GM18873 (cell line): ENCODE results near the gene DEPDC1B.
"Not testable (repeated sequence)": the region's sequence is repeated elsewhere in the genome, so short reads cannot be mapped to it uniquely, and the experiment has no call there.

Source experiments
- ATAC-seq: cut with Tn5 transposase; IDR thresholded peaks from one replicate; pipeline ENCODE4 v1.9.1; 2021; ENCODE audit warnings: mild to moderate bottlenecking, moderate library complexity, moderate number of reproducible peaks; ENCODE audit not compliant: unreplicated experiment, low FRiP score

DEPDC1B gene

DNA sequence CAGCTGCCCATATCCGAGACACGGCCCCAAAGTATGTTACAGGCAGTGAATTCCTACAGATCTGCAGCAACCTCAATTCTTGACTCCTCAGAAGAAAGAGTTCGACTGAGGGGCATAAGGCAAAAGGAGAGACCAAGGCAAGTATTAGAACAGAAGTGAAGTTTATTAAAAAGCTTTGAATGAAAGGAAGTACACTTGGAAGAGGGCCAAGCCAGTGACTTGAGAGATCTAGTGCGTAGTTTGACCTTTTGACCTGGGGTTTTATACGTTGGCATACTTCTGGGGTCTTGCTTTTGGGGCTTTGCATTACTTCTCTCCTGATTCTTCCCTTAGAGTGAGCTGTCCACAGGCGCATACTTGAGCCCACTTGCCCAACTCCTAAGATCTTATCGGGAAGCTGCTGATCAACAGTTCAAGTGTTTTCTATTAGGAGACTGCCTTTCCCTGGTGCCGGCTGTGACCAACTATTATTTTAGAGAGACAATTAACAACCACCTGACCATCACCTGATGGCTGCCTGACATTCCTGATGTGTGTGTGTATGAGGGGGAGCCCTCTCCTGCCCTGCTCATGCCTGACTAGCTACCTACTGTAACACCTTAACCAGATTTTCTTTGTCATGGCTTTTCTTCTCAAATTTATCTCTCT lies 1.5 kb upstream of the DEPDC1B start:
- no peak for ATAC-seq

DNA sequence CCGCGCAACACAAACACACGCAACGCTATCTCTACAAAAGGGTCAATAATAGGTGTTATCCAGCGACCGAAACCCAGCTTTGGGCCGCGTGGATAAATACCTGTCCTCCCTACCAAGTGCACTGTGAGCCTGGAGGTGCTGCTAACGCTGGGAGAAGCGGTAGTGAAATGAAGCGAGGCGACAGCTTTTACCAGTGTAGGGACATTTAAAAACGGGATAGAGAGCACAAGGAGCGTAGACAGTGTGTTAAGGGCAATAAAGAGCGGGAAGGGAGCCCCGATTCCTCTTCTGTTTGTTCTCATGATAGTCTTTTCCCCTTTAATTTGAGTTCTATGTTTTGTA lies 421 bp upstream of the DEPDC1B start:
- ATAC-seq, result peak; percentile 18

DNA sequence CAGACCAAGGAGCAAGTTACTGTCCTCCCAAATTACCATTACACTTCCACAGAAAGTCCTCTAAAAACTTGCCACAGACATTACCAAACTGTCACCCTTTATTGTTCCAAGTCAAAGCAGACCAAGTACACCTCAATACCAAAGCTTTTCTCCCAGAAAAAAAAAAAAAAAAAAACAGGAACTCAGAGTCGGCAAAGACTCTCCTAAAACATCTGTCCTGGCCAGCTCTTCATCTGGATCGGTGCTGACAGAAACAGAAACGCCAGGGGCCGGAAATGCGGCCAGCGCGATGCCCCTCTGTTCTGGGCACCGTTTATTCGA lies 718 bp downstream of the DEPDC1B start:
- ATAC-seq, result no peak

DNA sequence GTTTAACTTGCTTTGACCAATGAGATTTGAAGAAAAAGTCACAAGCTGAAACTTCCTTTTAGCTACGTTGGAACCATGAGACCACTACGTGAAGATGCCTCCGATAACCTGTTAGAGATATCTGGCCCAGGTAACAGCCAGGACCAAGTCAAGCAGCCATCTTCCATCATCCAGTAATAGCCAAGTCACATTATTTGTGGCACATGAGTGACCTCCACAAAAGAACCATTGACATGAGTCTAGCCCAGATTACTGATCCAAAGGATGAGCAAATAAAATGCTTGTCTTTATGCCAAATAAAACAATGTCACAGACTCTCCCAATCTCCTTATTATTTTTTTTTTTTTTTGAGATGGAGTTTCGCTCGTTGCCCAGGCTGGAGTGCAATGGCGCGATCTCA lies 1.6 kb downstream of the DEPDC1B start:
- ATAC-seq, result no peak

DNA sequence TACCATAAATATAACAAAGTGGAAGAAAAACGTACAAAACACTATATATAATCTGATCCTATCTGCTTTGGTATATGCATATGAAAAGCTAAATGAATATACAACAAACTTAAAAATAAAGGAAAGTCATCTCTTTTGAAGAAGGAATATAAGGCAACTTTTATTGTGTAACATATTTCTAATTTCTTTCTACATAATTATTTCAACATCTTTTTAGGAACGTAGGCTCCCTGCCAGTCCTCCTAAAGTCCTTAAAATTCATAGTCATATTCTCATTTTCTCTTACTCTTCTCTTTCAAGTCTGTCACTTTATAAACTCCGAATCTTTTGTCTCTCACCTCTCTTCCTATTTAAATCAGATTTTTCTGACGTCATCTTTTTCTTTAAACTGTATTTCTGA lies 9.6 kb downstream of the DEPDC1B start:
- no peak for ATAC-seq

DNA sequence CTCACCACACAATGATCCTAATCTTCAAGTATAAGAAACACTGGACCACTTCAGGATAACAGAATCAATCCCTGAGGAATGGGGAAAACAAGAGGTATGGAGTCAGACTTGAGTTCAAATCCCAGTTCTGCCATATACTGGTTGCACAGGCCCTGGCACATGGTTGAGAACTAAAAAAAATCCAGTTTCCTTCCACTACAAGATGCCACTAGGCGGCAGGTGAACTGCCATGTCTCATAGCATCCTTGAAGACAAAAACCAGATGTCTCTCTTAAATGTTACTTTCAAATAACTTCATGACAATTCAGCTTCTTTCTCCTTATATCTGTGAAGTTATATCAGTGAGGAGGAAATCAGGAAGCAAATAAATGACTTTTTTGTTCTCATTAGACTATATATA lies 11.0 kb downstream of the DEPDC1B start:
- no peak for ATAC-seq

DNA sequence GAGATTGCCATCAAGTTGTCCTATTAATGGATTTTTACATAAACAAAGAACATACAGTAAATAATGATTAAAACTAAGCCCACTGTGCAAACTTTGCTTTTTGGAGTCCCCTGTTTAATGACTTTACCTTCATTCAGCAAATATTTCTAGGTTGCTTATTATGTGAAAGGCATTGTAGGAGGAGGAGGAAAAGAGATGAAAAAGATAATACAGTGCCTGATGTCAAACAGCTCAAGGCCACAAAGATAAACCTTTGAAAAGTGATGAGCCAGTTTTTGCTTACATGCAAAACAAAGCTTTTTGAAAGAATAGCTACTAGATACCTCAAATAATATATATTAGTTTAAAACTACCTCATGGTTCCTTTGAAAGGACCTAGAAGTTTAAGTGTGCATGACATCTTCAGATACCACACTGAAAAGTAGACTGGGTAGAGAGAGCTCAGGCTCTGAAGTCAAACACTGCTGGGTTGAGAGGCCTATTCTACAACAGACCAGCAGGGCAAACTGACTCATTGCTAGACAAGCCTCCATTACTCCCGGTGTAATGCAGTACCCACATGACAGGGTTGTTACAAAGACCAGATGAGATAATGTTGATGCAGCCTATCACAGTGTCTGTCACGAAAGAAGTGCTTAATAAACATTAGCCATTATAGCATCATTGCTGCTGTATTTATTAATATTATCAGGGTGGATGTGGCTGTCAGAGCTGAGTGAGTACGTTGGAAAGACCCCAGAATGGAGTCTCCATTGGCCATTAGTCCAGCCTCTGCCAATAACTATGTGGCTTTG lies 11.8 kb downstream of the DEPDC1B start:
- peak; percentile 96 for ATAC-seq

DNA sequence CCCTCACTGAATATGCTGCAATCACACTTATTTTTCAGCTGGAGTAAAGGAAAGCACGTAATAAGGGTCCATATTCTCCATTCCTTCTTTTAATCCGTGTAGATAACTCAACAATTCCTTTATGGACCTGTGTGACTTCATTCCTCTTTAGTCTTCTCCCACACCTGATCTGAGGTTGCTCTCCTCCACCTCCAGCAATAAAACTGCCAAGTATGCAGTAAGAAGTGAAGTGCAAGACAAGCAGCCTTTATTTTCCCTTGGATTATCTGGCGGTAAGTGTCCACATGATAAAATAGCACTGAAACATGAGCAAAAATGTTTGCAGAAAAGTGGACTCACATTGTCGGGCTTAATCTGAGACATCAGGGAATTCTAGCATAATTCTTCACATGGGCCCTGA lies 13.8 kb downstream of the DEPDC1B start:
- ATAC-seq, result no peak

DNA sequence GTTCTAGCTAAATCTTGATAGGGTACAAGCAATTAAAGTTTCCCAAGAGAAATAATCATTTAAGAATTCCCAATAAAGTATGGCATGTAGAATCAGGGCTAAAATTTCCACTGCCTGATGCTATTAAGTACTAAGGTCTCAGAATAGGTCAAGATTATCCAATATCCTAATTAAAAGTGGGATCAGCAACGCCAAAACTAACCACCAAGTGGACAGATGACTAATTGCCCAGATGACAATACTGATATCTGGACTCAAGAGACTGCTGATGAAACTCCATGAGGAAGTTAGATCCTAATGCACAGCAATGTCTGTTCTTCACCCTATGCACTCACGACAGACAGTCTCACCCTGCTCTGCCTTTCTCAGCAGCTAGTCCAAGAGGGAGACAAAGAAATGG lies 14.3 kb downstream of the DEPDC1B start:
- no peak for ATAC-seq

DNA sequence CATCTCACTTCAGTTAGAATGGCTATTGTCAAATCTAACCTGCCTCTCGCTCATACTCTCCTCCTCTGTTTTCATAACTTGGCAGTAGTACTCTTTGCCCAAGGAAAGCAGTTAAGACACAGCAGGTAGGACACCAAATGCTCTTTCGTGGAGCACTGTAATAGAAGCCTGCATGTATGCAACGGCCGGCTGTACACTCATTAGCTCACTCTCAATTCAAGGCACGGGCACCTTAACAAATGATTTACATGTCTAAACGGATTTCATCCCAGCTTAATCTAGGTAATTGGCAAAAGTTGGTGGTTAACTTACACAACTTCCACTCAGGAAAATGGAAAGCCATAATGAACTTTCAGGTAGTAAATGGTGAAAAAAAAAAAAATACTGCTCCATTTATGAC lies 14.9 kb downstream of the DEPDC1B start:
- no peak for ATAC-seq

DNA sequence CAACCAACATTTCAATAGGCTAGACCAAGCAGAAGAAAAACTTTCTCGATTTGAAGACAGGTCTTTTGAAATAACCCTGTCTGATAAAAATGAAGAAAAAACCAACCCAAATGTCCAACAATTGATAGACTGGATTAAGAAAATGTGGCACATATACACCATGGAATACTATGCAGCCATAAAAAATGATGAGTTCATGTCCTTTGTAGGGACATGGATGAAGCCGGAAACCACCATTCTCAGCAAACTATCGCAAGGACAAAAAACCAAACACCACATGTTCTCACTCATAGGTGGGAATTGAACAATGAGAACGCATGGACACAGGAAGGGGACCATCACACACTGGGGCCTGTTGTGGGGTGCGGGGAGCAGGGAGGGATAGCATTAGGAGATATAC lies 18.0 kb downstream of the DEPDC1B start:
- ATAC-seq, result not testable (repeated sequence)

DNA sequence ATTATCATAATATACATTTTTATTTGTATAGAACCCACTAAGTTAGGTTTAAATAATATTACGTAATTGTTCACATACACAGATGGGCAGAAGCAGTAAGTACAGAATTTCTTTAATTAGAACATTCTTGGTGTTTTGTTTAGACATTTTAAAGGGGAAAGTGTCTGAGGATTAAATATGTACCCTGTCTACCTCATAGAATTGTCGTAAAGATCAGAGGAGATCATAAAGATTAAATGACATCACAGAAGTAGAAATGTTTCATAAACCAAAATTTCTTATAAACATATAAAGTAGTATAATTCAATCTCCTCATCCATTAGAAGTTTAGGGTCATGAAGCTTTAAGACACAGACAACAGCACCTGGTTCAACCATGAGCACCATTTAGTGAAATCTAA lies 20.1 kb downstream of the DEPDC1B start:
- ATAC-seq, result no peak

DNA sequence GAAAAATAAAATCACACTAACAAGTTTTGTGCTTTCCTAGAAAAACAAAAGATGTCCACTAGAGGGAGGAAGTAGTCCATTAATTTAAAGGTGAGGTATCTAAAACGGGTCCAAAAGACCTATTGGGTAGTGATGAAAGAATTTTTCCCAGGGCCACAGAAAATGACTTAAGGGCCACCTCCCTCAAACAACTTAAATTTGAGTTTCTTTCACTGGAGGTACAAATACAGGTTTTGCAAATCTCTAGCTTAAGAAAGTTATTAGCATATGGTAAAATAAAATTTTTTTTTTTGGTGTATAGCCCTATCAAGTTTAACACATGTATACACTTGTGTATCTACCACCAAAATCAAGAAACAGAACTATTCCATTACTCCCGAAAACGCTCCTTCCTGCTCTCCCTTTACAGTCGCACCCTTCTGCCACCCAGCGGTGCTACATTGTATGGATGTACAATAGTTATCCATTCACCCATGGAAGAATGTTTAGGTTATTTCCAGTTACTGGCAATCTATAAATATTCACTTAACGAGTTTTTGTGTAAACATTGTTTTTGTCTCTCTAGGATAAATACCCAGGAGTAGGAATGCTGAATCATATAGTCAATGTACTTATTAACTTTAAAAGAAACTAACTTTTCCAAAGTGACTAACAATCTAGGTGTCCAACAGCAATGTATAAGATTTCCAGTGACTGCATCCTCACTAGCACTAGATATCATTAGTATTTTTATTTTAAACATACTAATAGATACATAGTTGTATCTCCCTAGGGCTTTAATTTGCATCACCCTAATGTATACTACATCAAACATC lies 21.9 kb downstream of the DEPDC1B start:
- ATAC-seq, result no peak

DNA sequence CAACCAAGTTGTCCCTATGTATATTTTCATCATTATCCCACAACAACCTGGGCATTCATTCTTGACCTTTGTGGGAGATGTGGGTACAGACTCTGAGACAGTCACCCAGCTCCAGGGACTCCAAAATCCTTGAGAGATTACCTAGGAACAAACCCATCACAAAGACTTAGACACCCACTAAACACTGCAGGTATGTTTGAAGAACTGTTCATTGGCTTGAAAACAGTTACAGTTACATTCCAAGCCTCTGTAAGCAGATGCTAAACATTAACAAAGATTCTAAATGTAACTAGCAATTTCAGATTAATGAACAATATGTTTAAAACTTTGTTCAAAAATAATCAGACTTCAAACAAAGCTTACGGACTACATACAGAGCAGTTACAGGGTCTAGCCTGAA lies 24.7 kb downstream of the DEPDC1B start:
- no peak for ATAC-seq

DNA sequence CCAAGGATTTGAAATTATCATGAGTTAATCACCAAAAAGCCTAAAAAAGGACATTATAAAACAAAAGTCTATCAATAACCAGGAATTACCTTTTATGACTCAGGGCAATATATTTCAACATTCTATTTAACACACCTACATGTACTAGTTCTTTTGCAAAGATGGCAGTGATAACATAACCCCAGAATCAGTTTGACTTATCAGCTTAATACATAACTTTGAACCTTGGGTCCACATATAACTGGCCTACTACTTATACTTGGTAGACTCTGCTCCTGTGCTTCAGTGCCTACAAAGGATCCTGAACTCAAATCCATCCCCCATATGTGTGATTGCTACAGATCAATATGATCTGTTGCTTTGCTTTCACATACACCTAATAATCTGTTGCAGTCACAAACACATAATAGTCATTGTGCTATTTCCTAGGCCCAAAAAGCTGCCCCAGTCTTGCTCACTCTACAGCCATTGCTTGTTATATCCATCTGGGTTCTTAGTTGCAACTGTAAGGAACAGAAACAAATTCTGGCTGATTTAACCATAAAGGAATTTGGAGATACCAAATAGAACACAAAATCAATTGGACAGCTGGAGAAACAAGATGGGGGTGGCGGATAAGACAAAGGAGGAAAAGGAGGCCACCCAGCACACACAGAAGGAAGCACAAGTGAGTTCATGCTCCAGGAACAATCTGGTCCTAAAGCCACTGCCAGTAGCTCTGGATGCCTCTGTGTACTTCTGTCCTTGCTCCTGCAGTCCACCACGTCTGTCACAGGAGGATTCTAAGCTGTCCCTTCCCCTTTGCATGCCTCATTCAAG lies 25.5 kb downstream of the DEPDC1B start:
- no peak for ATAC-seq

DNA sequence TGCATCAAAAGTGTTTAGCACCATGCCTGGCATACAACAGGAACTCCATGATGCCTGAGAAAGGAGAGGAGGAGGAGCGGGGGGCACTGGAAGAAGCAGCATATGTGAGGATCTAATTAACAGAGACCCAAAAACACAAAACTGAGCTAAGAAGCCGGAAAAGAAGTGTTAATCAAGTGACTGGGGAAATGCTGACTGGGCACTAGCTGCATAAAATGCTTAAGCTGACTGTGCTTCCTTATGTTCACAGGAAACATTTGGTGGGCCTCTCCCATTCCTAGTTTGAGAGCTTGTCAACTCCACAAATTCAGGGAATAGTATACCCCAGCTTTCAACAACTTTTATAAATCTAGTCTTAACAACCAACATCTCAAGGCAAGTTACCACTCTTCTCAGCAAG lies 26.6 kb downstream of the DEPDC1B start:
- ATAC-seq, result no peak

DNA sequence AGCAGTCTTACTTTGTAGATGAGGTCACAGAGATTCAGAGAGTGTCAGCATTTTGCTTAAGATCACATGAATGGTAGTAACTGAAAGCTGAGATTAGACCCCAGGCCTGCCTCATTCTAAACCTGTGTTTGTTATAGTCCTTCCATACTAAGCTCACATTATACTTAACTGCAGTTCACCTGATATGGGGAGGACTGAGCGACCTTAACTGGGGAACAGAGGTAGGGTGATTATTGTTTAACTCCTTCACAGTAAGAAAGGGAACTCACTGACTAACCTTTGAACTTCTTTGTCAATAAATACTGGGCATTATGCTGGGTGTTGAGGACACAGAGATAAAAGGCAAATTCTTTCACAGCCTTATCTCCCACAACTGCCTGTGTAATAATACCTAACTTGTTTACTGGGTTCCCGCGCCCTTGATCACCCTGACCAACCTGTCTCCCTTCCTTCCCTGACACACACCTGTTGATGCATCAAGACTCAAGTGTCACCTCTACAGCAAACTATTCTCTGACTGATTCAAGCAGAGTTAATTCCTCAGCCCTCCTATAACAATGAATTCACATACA lies 27.2 kb downstream of the DEPDC1B start:
- no peak for ATAC-seq

DNA sequence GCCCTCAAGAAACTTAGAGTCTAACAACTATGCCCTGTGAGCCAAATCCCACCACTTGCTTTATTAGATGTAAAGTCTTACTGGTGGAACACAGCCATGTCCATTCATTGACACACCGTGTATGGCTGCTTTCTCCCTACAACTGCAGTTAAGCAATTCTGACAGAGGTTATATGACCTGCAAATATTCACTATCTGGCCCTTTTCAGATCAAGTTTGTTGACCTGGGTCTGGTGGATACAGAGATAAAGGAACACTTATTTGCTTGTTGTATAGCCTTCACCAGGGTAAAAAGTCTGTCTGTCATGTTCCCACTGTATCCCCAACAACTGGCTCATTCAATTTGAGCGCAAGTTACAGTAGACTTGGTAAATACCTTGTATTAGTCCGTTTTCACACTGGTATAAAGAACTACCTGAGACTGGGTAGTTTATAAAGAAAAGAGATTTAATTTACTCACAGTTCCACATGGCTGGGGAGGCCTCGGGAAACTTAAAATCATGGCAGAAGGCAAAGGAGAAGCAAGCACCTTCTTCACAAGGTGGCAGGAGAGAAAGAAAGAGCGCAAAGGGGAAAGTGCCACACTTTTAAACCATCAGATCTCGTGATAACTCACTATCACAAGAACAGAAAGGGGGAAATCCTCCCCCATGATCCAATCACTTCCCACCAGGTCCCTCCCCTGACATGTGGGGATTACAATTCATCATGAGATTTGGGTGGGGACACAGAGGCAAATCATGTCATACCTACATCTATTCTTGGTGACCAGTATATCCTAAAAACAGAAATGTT lies 27.9 kb downstream of the DEPDC1B start:
- no peak for ATAC-seq

DNA sequence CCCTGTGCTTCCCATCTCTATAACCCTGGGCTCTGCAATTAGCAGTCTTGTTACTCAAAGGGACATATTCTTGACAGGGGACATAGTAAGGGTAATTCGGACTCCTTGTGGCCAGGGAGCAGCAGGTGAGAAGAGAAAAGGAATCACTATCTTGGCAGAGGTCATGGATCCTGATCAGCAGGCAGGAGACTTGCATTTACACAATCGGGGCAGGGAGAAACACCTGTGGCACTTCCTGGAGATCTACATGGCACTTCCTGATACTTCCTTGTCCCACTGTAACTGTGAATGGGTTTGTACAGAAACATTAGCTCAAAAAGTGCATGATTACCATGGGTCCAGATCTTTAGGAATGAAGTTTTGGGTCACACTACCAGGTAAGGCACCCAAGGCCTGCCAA lies 29.2 kb downstream of the DEPDC1B start:
- no peak for ATAC-seq
